Body of pancreas (tissue), 4 donors: ENCODE measurements around the gene CDS2. TPM values are rescaled to one million over a fixed set of nuclear protein-coding genes. Genes with fewer than 3 reads are reported as not detected.

Experiments used
- ATAC-seq: fragments of 150-250 bp; one replicate; pipeline ENCODE4 v1.9.1; 2016
- DNase-seq, 4 donors: peaks; one replicate each; pipeline ENCODE4 v3.0.0-alpha.2; 2019
- H3K27ac ChIP-seq, 4 donors: fragments of 200-600 bp; sonication (generic); 1 replicate in 3 of 4; 2 replicates in 1 of 4; pipeline versions ENCODE4 v1.5.1 to v1.6.1; 2016 to 2019; ENCODE audit warnings: mild to moderate bottlenecking in 1 of 4, mixed read lengths in 1 of 4, moderate library complexity in 1 of 4
- H3K27me3 ChIP-seq, 2 donors: fragments of 200-600 bp; sonication (generic); one replicate each; pipeline ENCODE4 v1.6.0; 2016; ENCODE audit warnings: mild to moderate bottlenecking in 1 of 2
- H3K36me3 ChIP-seq, 2 donors: fragments of 200-600 bp; sonication (generic); replicated peaks in 1 of 2; 2 replicates each; pipeline ENCODE4 v1.5.1; 2016; ENCODE audit warnings: low read depth in 2 of 2; ENCODE audit not compliant: insufficient read depth in 1 of 2
- H3K4me1 ChIP-seq: fragments of 200-600 bp; sonication (generic); one replicate; pipeline ENCODE4 v1.6.0; 2016
- H3K4me3 ChIP-seq, 2 donors: fragments of 200-600 bp; sonication (generic); 1 replicate in 1 of 2; 2 replicates in 1 of 2; pipeline ENCODE4 v1.5.1; 2016 to 2019
- H3K9me3 ChIP-seq, 3 donors: fragments of 200-600 bp; sonication (generic); 1 replicate in 2 of 3; 2 replicates in 1 of 3; pipeline ENCODE4 v1.5.1; 2016
- CTCF ChIP-seq, 7 experiments: fragments of 450-650 bp in 4 of 7; fragments of 200-600 bp in 3 of 7; sonication (generic) in 3 of 7; IDR thresholded peaks; one replicate each; pipeline ENCODE4 v1.5.1; 2016 to 2019; ENCODE audit warnings: antibody characterized with exemption in 7 of 7
- POLR2A ChIP-seq, 3 donors: fragments of 450-650 bp; IDR thresholded peaks; one replicate each; pipeline ENCODE4 v1.6.1; 2016; ENCODE audit warnings: antibody characterized with exemption in 3 of 3, mild to moderate bottlenecking in 2 of 3
- WGBS, 2 donors: methylation state at CpG; one replicate each; pipeline ENCODE4 v1.1.5; 2017; 5-methylcytosine and 5-hydroxymethylcytosine counted together
- intact Hi-C: fragments of 100-400 bp; cut with DNase I; formaldehyde crosslinking; loops from one replicate; pipeline ENCODE4 v1.15.1; 2023
- total RNA-seq, 2 donors: library from RNA; depleted of rRNA; stranded (reverse); fragments of >200 nt; gene quantifications; one replicate each; pipeline ENCODE4 v1.1.0, GENCODE V29; 2016

Gene CDS2
- total RNA-seq, 2 donors from 2014 or later, result 10.2 to 13.5 TPM

- 39 to 86% methylated on average over 3 of the region's 3 CpGs for WGBS, 2 donors
- no peaks in the 10 kb centered on the region for H3K9me3 ChIP-seq
- TF ChIP-seq CTCF (IDR thresholded peaks at IDR 0.05) (no peak), POLR2A (IDR thresholded peaks at IDR 0.05) (no peak)
- H3K27me3 ChIP-seq, result no peaks in the 10 kb centered on the region
- DNase-seq (no peak), ATAC-seq (no peak)
- H3K36me3 ChIP-seq, result no peaks in the 10 kb centered on the region
- no peaks in the 10 kb centered on the region for H3K4me1 ChIP-seq
- no peak overlapping the region for H3K4me3 ChIP-seq
- intact Hi-C loops, result no loop called here
- no peak overlapping the region for H3K27ac ChIP-seq
These were observed 38.1 kb upstream of the CDS2 start for GRCh38 chr20:5088688-5089087.

GRCh38 chr20:5090191-5090590 lies 36.6 kb upstream of the CDS2 start:
- Histone ChIP-seq H3K27me3 (no peaks in the 10 kb centered on the region), H3K36me3 (no peaks in the 10 kb centered on the region), H3K4me1 (no peaks in the 10 kb centered on the region), H3K27ac (peak overlapping the region in 2 of 4 donors; percentile 9 to 77), H3K9me3 (no peaks in the 10 kb centered on the region), H3K4me3 (no peak overlapping the region)
- ATAC-seq, result no peak
- TF ChIP-seq CTCF (IDR thresholded peaks at IDR 0.05), result no peak
- peak in 1 of 3 donors; percentile 20 for TF ChIP-seq POLR2A (IDR thresholded peaks at IDR 0.05)
- intact Hi-C loops, result no loop called here
- WGBS, 2 donors, result 60 to 72% methylated on average over 4 of the region's 4 CpGs
- peak in 1 of 4 donors; percentile 58 for DNase-seq

- Histone ChIP-seq H3K36me3 (no peaks in the 10 kb centered on the region), H3K4me1 (no peaks in the 10 kb centered on the region), H3K27me3 (no peaks in the 10 kb centered on the region), H3K9me3 (no peaks in the 10 kb centered on the region), H3K27ac (no peak overlapping the region), H3K4me3 (no peak overlapping the region)
- intact Hi-C loops, result no loop called here
- WGBS, 2 donors, result 53 to 63% methylated on average over 6 of the region's 6 CpGs
- DNase-seq (no peak), ATAC-seq (no peak)
- TF ChIP-seq POLR2A (IDR thresholded peaks at IDR 0.05), result no peak
- TF ChIP-seq CTCF (IDR thresholded peaks at IDR 0.05), result no peak
These were observed 34.9 kb upstream of the CDS2 start for GRCh38 chr20:5091902-5092301.

DNA sequence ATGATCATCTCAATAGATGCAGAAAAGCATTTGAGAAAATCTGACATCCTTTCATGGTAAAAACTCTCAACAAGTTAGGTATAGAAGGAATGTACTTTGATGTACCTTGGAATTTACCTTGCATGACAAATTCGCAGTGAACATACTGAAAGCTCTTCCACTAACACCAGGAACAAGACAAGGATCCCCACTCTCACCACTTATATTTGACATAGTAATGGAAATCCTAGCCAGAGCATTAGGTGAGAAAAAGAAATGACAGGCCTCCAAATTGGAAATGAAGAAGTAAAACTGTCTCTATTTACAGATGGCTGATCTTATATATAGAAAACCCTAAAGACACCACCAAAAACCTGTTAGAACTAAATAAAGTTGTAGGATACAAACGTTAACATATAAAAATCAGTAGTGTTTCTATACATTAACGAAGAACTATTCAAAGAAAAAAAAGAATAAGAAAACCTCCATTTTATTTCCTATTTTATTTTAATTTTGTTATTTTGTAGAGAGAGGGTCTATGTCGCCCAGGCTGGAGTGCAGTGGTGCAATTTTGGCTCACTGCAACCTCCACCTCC lies 34.0 kb upstream of the CDS2 start:
- H3K27ac ChIP-seq, result no peak overlapping the region
- no peaks in the 10 kb centered on the region for H3K9me3 ChIP-seq
- TF ChIP-seq POLR2A (IDR thresholded peaks at IDR 0.05) (no peak), CTCF (IDR thresholded peaks at IDR 0.05) (no peak)
- H3K4me1 ChIP-seq, result no peaks in the 10 kb centered on the region
- H3K4me3 ChIP-seq, result no peak overlapping the region
- 68 to 72% methylated on average over 4 of the region's 4 CpGs for WGBS, 2 donors
- peaks cover 0 to 2% of the 10 kb centered on the region in 2 donors for H3K36me3 ChIP-seq
- no peak for DNase-seq
- ATAC-seq, result no peak
- no peaks in the 10 kb centered on the region for H3K27me3 ChIP-seq
- intact Hi-C loops, result no loop called here

DNA sequence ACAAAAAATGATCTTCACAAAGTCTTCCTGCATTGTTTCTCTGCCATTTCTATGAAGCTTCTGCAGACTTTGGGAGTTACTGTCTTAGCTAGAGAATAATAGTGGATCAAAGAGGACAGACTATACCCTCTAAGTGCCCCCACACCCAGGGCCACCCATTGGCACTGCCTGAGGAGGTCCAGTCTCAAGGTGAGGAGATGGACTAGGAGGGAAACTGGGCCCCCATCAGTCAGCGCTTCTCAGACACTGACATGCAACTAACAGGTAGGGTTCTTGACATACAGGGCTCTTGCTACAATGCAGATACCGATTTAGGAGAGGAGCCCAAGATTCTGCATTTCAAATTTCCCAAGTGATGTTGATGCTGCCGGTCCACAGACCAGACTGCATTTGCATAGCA lies 31.4 kb upstream of the CDS2 start:
- intact Hi-C loops, result no loop called here

More for the DNA sequence above, 31.4 kb upstream of the CDS2 start:
- H3K36me3 ChIP-seq, result peaks cover 0 to 5% of the 10 kb centered on the region in 2 donors
- H3K9me3 ChIP-seq, result no peaks in the 10 kb centered on the region
- no peak for TF ChIP-seq POLR2A (IDR thresholded peaks at IDR 0.05)
- TF ChIP-seq CTCF (IDR thresholded peaks at IDR 0.05), result no peak
- ATAC-seq (no peak), DNase-seq (no peak)
- no peaks in the 10 kb centered on the region for H3K27me3 ChIP-seq
- no peak overlapping the region for H3K4me3 ChIP-seq
- H3K4me1 ChIP-seq, result no peaks in the 10 kb centered on the region
- WGBS, 2 donors, result 89% methylated on average over 3 of the region's 3 CpGs
- H3K27ac ChIP-seq, result no peak overlapping the region
